ENCODE data around the gene ANKRD18A. TPM values are rescaled to one million over a fixed set of nuclear protein-coding genes. Genes with fewer than 3 reads are reported as not detected.
"Not testable (repeated sequence)": the region's sequence is repeated elsewhere in the genome, so short reads cannot be mapped to it uniquely, and the experiment has no call there.

Gene ANKRD18A
- total RNA-seq, 2 experiments from 2014 or later: 3.1 to 3.4 TPM

DNA sequence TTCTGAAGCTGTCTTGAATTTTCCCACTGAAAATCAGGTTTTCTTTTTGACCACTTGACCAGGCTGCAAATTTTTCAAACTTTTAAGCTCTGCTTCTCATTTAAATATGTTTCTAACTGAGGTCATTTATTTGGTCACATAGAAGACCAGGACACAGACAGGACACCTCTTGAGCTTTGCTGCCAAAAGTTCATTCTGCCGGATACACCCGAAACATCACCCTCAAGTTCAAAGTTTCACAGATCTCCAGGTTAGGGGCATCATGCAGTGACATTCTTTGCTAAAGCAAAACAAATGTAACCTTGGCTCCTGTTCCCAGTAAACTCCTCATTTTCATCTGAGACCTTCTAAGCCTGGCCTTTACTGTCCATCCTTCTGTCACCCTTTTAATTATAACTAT lies 65.4 kb downstream of the ANKRD18A start:
- DNase-seq; H3K9me3 Mint-ChIP-seq; H3K27ac Mint-ChIP-seq; H3K36me3 Mint-ChIP-seq (ENCODE audit: low read depth); POLR2A ChIA-PET; H3K4me3 Mint-ChIP-seq; CTCF ChIA-PET; H3K27me3 Mint-ChIP-seq; H3K4me1 Mint-ChIP-seq: not testable (repeated sequence)

DNA sequence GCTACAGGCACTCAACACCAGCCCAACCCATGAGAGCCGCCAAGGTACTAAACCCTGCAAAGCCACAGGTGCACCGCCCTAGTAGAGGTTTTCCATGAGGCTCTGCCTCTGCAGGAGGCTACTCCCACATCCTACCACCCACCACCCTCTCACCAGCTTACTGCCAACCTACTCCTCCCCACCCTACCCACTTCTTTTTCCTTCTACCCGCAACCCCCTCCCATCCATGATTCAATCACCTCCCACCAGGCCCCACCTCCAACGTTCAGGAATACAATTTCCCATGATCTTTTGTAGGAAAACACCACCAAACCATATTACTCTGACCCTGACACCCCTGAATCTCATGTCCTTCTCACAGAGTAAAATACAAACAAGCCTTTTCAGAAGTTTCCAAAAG lies 67.4 kb downstream of the ANKRD18A start:
- H3K27ac Mint-ChIP-seq; H3K9me3 Mint-ChIP-seq; H3K27me3 Mint-ChIP-seq; H3K4me3 Mint-ChIP-seq; DNase-seq; H3K36me3 Mint-ChIP-seq (ENCODE audit: low read depth); CTCF ChIA-PET; POLR2A ChIA-PET; H3K4me1 Mint-ChIP-seq: not testable (repeated sequence)

DNA sequence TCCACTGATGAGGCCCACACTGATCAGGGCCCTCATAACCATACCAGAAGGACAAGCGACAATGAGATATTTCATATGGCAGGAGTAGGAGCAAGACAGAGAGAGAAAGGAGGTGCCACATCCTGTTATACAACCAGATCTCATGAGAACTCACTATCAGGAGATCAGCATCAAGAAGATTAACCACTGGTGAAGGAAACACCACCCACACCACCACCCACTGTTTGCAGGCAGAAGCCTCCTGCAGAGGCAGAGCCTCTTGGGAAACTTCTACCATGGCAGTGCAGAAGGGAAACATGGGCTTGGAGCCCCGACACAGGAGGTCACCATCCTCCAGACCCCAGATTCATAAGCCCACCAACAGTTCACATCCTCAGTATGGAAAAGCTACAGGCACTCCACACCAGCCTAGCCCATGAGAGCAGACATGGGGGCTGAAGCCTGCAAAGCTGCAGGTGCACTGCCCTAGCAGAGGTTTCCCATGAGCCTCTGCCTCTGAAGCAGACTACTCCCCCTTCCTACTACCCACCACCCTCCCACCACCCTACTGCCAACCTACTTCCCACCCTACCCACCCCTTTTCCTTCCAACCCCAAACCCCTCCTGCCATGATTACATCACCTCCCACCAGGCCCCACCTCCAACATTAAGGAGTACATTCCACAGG lies 73.8 kb downstream of the ANKRD18A start:
- peak; percentile 74 for DNase-seq
- H3K4me3 Mint-ChIP-seq; H3K27me3 Mint-ChIP-seq; H3K36me3 Mint-ChIP-seq (ENCODE audit: low read depth); CTCF ChIA-PET; H3K9me3 Mint-ChIP-seq; POLR2A ChIA-PET: not testable (repeated sequence)
- Mint-ChIP-seq H3K4me1 (peaks cover 24% of the 10 kb centered on the region), H3K27ac (peak overlapping the region; percentile 89)

DNA sequence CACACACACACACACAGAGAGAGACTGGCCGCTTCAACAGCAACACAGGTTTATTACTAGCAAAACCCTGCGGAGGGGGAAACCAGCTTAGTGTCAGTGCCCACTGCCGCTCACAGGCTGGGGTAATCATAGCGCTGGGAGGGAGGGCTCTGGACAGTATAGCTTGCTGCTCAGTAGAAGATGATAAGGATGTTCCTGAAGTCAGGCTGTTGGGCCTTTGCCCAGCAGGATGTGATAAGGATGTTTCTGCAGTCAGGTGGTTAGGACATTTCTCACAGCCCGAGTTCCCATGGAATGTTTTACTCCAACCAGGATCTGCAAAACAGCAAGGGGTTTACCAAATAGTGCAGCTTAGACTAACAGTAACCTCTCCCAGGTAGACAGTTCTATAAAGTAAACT lies 79.9 kb downstream of the ANKRD18A start:
- DNase-seq; H3K9me3 Mint-ChIP-seq; H3K27ac Mint-ChIP-seq; H3K36me3 Mint-ChIP-seq (ENCODE audit: low read depth); H3K4me1 Mint-ChIP-seq; POLR2A ChIA-PET; CTCF ChIA-PET; H3K4me3 Mint-ChIP-seq; H3K27me3 Mint-ChIP-seq: not testable (repeated sequence)

DNA sequence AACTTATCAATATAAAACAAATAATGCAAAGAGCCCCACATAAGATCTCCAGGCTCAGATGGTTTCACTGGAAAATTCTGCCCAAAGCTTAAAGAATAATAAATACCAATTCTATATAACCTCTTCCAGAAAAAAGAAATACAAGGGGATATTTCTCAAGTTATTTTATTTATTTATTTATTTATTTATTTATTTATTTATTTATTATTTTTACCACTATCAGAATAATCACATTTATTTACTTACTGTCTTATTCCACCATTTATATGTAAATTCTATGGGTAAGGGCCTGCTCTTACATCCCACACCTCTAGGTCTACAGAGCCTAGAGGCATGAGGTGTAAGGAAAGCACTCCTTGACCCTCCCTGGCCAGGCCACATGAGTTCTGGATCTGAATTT lies 91.1 kb downstream of the ANKRD18A start:
- DNase-seq: no peak
- Mint-ChIP-seq H3K4me3 (no peak overlapping the region), H3K36me3 (ENCODE audit: low read depth) (no peaks in the 10 kb centered on the region), H3K27ac (no peak overlapping the region), H3K4me1 (no peaks in the 10 kb centered on the region), H3K9me3 (peaks cover 1% of the 10 kb centered on the region), H3K27me3 (peaks cover 3% of the 10 kb centered on the region)
- ChIA-PET POLR2A (no interaction called here), CTCF (no interaction called here)

DNA sequence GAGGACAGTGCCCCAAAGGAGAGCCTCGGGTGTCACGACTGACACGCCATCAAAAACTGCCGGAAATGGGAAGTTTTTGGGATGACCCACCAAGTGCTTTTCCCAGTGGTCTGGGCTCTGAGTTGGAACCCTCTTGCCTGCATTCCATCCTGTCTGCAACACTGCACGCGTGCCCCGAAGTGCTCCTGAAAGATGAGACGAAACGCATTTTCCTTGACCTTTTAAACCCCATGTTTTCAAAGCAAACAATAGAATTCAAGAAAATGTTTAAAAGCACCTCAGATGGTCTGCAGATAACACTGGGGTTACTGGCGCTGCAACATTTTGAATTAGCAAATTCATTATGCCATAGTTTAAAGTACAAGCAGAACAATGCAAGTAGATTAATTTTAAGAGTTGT lies 92.9 kb downstream of the ANKRD18A start:
- Mint-ChIP-seq H3K4me3 (no peak overlapping the region), H3K27ac (no peak overlapping the region), H3K36me3 (ENCODE audit: low read depth) (no peaks in the 10 kb centered on the region), H3K4me1 (no peaks in the 10 kb centered on the region), H3K27me3 (peaks cover 3% of the 10 kb centered on the region), H3K9me3 (peaks cover 1% of the 10 kb centered on the region)
- POLR2A ChIA-PET: no interaction called here
- CTCF ChIA-PET: no interaction called here
- DNase-seq: no peak

DNA sequence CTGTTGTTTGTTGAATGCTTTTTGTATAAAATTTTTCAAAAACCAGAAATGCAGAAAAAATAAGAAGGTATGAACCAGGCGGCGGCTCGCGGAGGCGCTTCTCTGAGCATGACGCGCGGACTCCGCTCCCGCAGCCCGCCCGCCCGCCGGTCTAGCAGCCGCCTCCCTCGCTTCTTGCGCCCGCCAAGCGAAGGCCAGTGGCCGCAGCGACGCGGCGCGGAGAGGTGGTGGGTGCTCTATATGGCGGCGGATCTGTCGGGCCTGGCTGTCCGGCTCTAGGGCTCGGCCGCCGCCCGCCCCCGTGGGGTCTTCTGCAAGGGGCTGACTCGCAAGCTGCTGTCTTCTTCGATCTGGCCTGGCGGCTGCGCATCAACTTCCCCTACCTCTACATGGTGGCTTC lies 93.8 kb downstream of the ANKRD18A start:
- no peak overlapping the region for H3K4me3 Mint-ChIP-seq
- no peaks in the 10 kb centered on the region for H3K4me1 Mint-ChIP-seq
- POLR2A ChIA-PET: no interaction called here
- no peak for DNase-seq
- H3K27me3 Mint-ChIP-seq: peaks cover 3% of the 10 kb centered on the region
- H3K36me3 Mint-ChIP-seq (ENCODE audit: low read depth): no peaks in the 10 kb centered on the region
- no peak overlapping the region for H3K27ac Mint-ChIP-seq
- peaks cover 1% of the 10 kb centered on the region for H3K9me3 Mint-ChIP-seq
- CTCF ChIA-PET: no interaction called here

DNA sequence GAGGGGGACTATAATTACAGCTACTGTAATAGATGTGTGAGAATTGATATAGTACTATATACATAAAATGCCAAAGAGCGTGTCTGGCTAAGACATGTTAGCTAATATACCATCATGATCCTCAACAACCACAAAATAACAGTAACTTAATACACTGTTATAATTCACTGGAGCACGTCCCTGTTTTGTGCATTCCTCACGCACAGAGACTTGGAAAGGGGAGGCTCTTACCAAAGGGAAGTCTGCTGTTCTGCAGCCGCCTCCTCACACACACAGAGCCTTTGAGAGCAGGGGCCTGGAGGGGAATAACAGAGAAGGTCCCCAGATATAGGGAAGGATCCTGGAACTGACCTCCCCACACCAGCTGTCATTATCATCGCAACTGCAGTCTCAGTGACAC lies 97.3 kb downstream of the ANKRD18A start:
- CTCF ChIA-PET: no interaction called here
- Mint-ChIP-seq H3K4me1 (no peaks in the 10 kb centered on the region), H3K36me3 (ENCODE audit: low read depth) (no peaks in the 10 kb centered on the region), H3K4me3 (no peak overlapping the region), H3K27ac (no peak overlapping the region), H3K9me3 (no peaks in the 10 kb centered on the region), H3K27me3 (no peaks in the 10 kb centered on the region)
- POLR2A ChIA-PET: no interaction called here
- no peak for DNase-seq

DNA sequence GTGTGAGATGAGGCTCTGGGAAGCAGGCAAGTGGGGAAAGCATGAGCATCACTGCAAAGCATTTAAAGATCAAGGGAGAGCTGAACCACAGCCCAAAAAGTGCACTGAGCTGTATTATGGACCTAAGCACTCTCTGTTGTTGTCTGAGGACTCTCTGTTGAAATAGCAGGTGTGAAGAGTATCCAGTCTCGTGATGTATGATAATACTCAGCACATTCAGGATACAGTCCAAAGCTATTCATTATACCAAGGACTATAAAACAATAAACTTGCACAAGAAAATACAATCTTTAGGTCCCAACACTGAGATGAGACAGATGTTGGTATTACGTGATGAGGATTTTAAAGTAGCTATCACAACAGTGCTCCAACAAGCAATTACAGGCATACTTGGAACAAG lies 98.6 kb downstream of the ANKRD18A start:
- Mint-ChIP-seq H3K36me3 (ENCODE audit: low read depth) (no peaks in the 10 kb centered on the region), H3K27me3 (no peaks in the 10 kb centered on the region), H3K27ac (no peak overlapping the region), H3K9me3 (no peaks in the 10 kb centered on the region), H3K4me3 (no peak overlapping the region), H3K4me1 (no peaks in the 10 kb centered on the region)
- ChIA-PET POLR2A (no interaction called here), CTCF (no interaction called here)
- DNase-seq: no peak

Other genes starting within 250 kb of the ANKRD18A start
- gene ALDH1B1, start 227.9 kb downstream of the ANKRD18A start, total RNA-seq: 1 to 10 TPM; 7.7 to 8.4 TPM
- gene IGFBPL1, start 196.1 kb downstream of the ANKRD18A start, total RNA-seq: under 1 TPM in 1 of 2 experiments, not detected in 1; 0.20 TPM
- gene FAM240B, start 99.5 kb upstream of the ANKRD18A start, total RNA-seq: not detected

Data from activated CD4-positive, alpha-beta memory T cell treated with anti-CD3 and anti-CD28 coated beads, Interleukin-2, amount 10 ng/mL, durations not matched to agents 7 days and 5 days (primary cell).